HepG2 (cell line): ENCODE results near the gene SGK1. TPM values are rescaled to one million over a fixed set of nuclear protein-coding genes. Genes with fewer than 3 reads are reported as not detected.

ENCODE experiments used
- ATAC-seq: fragments of 200-7000 bp; cut with Tn5 transposase; 3 replicates; pipeline ENCODE4 v1.9.1; 2020; ENCODE audit warnings: mild to moderate bottlenecking, moderate library complexity
- BruUV-seq: library from RNA; stranded (reverse); fragments of 400-500 nt; replicated peaks from 2 replicates; lab custom pipeline; 2021; lab: Mats Ljungman, UMichigan
- CTCF ChIA-PET: fragments of 300-600 bp; formaldehyde crosslinking; extraction: SDS; loops from one replicate; lab custom pipeline; 2021; ENCODE audit warnings: low total read pairs, inconsistent platforms, low intra/inter-chr PET ratio; lab: Yijun Ruan, JAX
- POLR2A ChIA-PET: fragments of 350-600 bp; sonication (Branson Sonifier 250); formaldehyde crosslinking; loops from one replicate; lab custom pipeline; 2020; ENCODE audit warnings: antibody characterized with exemption, inconsistent platforms; lab: Yijun Ruan, JAX
- DNase-seq: peaks from one replicate; pipeline ENCODE4 v3.0.0-alpha.2; 2015; ENCODE audit warnings: low spot score
- FAIRE-seq: peaks from 3 replicates; lab custom pipeline; 2011; peaks lifted over from hg19 to GRCh38; lab: Jason Lieb, UNC
- H2AFZ ChIP-seq: one replicate; pipeline ENCODE4 v1.6.1; 2011; ENCODE audit warnings: low read length, inconsistent platforms
- H3K27ac ChIP-seq: fragments of 300-600 bp; 3 replicates; pipeline ENCODE4 v1.8.0; 2011; ENCODE audit warnings: mixed run types, mild to moderate bottlenecking, mixed read lengths, low read length, inconsistent platforms; ENCODE audit not compliant: insufficient read depth; ENCODE audit errors: extremely low read length
- H3K27me3 ChIP-seq, 2 experiments: fragments of 200-600 bp in 1 of 2; 2 replicates in 1 of 2; 3 replicates in 1 of 2; pipeline versions ENCODE4 v1.6.0 to v1.8.0; 2011; ENCODE audit warnings: low read length in 2 of 2, mild to moderate bottlenecking in 2 of 2, moderate library complexity in 2 of 2, inconsistent platforms in 1 of 2; ENCODE audit not compliant: insufficient read depth in 2 of 2, control insufficient read depth in 1 of 2
- H3K36me3 ChIP-seq, 2 experiments: fragments of 200-600 bp in 1 of 2; replicated peaks in 1 of 2; 2 replicates in 1 of 2; 3 replicates in 1 of 2; pipeline versions ENCODE4 v1.5.1 to v1.8.0; 2011; ENCODE audit warnings: low read length in 2 of 2, inconsistent platforms in 1 of 2; ENCODE audit not compliant: insufficient read depth in 2 of 2, control insufficient read depth in 1 of 2
- H3K4me1 ChIP-seq: 2 replicates; pipeline ENCODE4 v1.5.1; 2012; ENCODE audit warnings: low read length, inconsistent platforms; ENCODE audit not compliant: insufficient read depth
- H3K4me2 ChIP-seq: 2 replicates; pipeline ENCODE4 v1.6.0; 2011; ENCODE audit warnings: low read depth, low read length, inconsistent platforms
- H3K4me3 ChIP-seq, 3 experiments: fragments of 200-600 bp in 1 of 3; sonication (generic), shearing (Covaris generic) in 1 of 3; replicated peaks in 1 of 3; 2 replicates each; pipeline ENCODE4 v1.5.1; 2011 to 2016; ENCODE audit warnings: low read length in 3 of 3, inconsistent platforms in 2 of 3, low read depth in 2 of 3, mild to moderate bottlenecking in 2 of 3, control low read depth in 1 of 3, mixed read lengths in 1 of 3; ENCODE audit not compliant: insufficient read depth in 1 of 3
- H3K79me2 ChIP-seq: one replicate; pipeline ENCODE4 v1.6.1; 2011; ENCODE audit warnings: low read length, inconsistent platforms; ENCODE audit not compliant: insufficient read depth
- H3K9ac ChIP-seq: 2 replicates; pipeline ENCODE4 v1.6.0; 2011; ENCODE audit warnings: mild to moderate bottlenecking, low read depth, low read length, inconsistent platforms; ENCODE audit not compliant: insufficient read depth
- H3K9me3 ChIP-seq: 2 replicates; pipeline ENCODE4 v1.5.1; 2012; ENCODE audit warnings: mild to moderate bottlenecking, low read length
- H4K20me1 ChIP-seq: 2 replicates; pipeline ENCODE4 v1.6.0; 2011; ENCODE audit warnings: inconsistent platforms, mild to moderate bottlenecking, low read length, moderate library complexity; ENCODE audit not compliant: insufficient read depth
- CHD2 ChIP-seq: IDR thresholded peaks from 2 replicates; pipeline ENCODE4 v1.6.1; 2011; ENCODE audit warnings: low read depth, low read length, improper control_type of control experiment
- FOXJ3 ChIP-seq: sonication (generic); formaldehyde crosslinking; IDR thresholded peaks from 2 replicates; pipeline ENCODE4 v1.4.0; 2020; ENCODE audit warnings: missing genetic modification reagents, mild to moderate bottlenecking, borderline replicate concordance
- MEIS1 ChIP-seq: sonication (generic); formaldehyde crosslinking; IDR thresholded peaks from 2 replicates; pipeline ENCODE4 v1.9.0; 2021; ENCODE audit warnings: mild to moderate bottlenecking, missing genetic modification reagents, moderate library complexity, borderline replicate concordance
- NONO ChIP-seq, 2 experiments: fragments of 450-650 bp in 1 of 2; sonication (generic) in 1 of 2; formaldehyde crosslinking in 1 of 2; IDR thresholded peaks in 1 of 2; conservative IDR thresholded peaks in 1 of 2; 2 replicates each; pipeline versions ENCODE4 v1.6.1 to v1.8.0; 2017 to 2022; ENCODE audit warnings: mild to moderate bottlenecking in 1 of 2, missing genetic modification reagents in 1 of 2, moderate library complexity in 1 of 2
- PCBP1 ChIP-seq: fragments of 200-400 bp; formaldehyde crosslinking; IDR thresholded peaks from 2 replicates; pipeline ENCODE4 v1.6.1; 2017; ENCODE audit warnings: mild to moderate bottlenecking, low read depth, low read length, borderline replicate concordance
- RERE ChIP-seq: IDR thresholded peaks from 2 replicates; pipeline ENCODE4 v1.6.1; 2016; ENCODE audit warnings: low read depth, missing genetic modification reagents, missing compliant biosample characterization
- SNAPC5 ChIP-seq: sonication (generic); formaldehyde crosslinking; IDR thresholded peaks from 2 replicates; pipeline ENCODE4 v1.8.1; 2023; ENCODE audit warnings: mild to moderate bottlenecking, missing genetic modification reagents, borderline replicate concordance
- ZNF619 ChIP-seq: sonication (generic); formaldehyde crosslinking; IDR thresholded peaks from 2 replicates; pipeline ENCODE4 v1.4.0; 2020; ENCODE audit warnings: mild to moderate bottlenecking, missing genetic modification reagents
- ZNF891 ChIP-seq: sonication (generic); formaldehyde crosslinking; IDR thresholded peaks from 2 replicates; pipeline ENCODE4 v1.5.0; 2020; ENCODE audit warnings: mild to moderate bottlenecking, missing genetic modification reagents
- WGBS: methylation state at CpG from one replicate; pipeline ENCODE4 v1.1.6; 2017; ENCODE audit warnings: low lambda C conversion rate; 5-methylcytosine and 5-hydroxymethylcytosine counted together
- in situ Hi-C: cut with HindIII; loops from 2 replicates; pipeline ENCODE4 v1.10.0; 2017; ENCODE audit warnings: low pct_unique_long_range_greater_than_20kb; ENCODE audit not compliant: extremely low pct_ligation_motif_present
- intact Hi-C: fragments of 100-400 bp; cut with micrococcal nuclease; formaldehyde crosslinking; loops from one replicate; pipeline ENCODE4 v1.10.0; 2022; ENCODE audit not compliant: unreplicated experiment
- polyA plus RNA-seq, 8 experiments: library from polyadenylated mRNA; depleted of rRNA in 3 of 8; stranded (reverse) in 7 of 8; unstranded in 1 of 8; fragments of >200 nt; fragmentation: Illumina TruSeq in 4 of 8; extraction: Trizol in 4 of 8; gene quantifications; 2 replicates each; pipeline versions ENCODE4 v1.2.1 to v1.2.3, GENCODE V29; 2011 to 2016; ENCODE audit warnings: low read depth in 4 of 8, missing spikeins in 1 of 8, mixed read lengths in 1 of 8; ENCODE audit not compliant: insufficient read depth in 1 of 8
- total RNA-seq, 5 experiments: library from RNA; depleted of rRNA; stranded (reverse); fragments of >200 nt; fragmentation: Illumina TruSeq; extraction: Trizol; gene quantifications; 2 replicates each; pipeline ENCODE4 v1.2.3, GENCODE V29; 2016; ENCODE audit warnings: low read depth in 1 of 5
- TF ChIP-seq, protein P1 (sequence below): IDR thresholded peaks from 2 replicates; pipeline ENCODE4 v1.6.1; 2016; ENCODE audit warnings: mild to moderate bottlenecking

The SGK1 gene
- total and polyA plus RNA-seq, 2 of the 13 experiments (the other 11 are each of a cell fraction or from before 2014, with no cell fraction given): 56.1 to 56.2 TPM

- TF ChIP-seq MEIS1: no peak
- Histone ChIP-seq H3K9me3 (no peaks in the 10 kb centered on the region), H3K4me3 (no peak overlapping the region), H3K4me2 (no peak overlapping the region), H4K20me1 (no peaks in the 10 kb centered on the region), H3K9ac (no peak overlapping the region), H3K79me2 (no peaks in the 10 kb centered on the region), H3K4me1 (no peaks in the 10 kb centered on the region), H3K27ac (no peak overlapping the region), H3K27me3 (peaks cover 0 to 7% of the 10 kb centered on the region in 2 experiments; a peak in 1 of 5 replicates), H2AFZ (no peak overlapping the region), H3K36me3 (no peaks in the 10 kb centered on the region)
- intact Hi-C loops (no loop called here), in situ Hi-C loops (no loop called here)
- FAIRE-seq: no peak
- ChIA-PET POLR2A (no interaction called here), CTCF (no interaction called here)
- no peak for DNase-seq
- no peak for ATAC-seq
- BruUV-seq: no TSS peak
- 22% methylated on average over 6 of the region's 6 CpGs for WGBS
Measured at GRCh38 chr6:134340179-134340975, 22.5 kb upstream of the SGK1 start.

- no peak for FAIRE-seq
Measured at GRCh38 chr6:134339216-134339615, 21.3 kb upstream of the SGK1 start.

More at GRCh38 chr6:134339216-134339615, 21.3 kb upstream of the SGK1 start:
- H2AFZ ChIP-seq: no peak overlapping the region
- no peak overlapping the region for H3K9ac ChIP-seq
- no peaks in the 10 kb centered on the region for H3K9me3 ChIP-seq
- H3K4me3 ChIP-seq: no peak overlapping the region
- H3K4me1 ChIP-seq: no peaks in the 10 kb centered on the region
- DNase-seq (no peak), ATAC-seq (no peak)
- no peak overlapping the region for H3K4me2 ChIP-seq
- no peaks in the 10 kb centered on the region for H3K36me3 ChIP-seq
- no peaks in the 10 kb centered on the region for H3K79me2 ChIP-seq
- TF ChIP-seq ZNF891 (CRISPR knock-in tag): no peak
- TF ChIP-seq ZNF619 (CRISPR knock-in tag): no peak
- TF ChIP-seq RERE: no peak
- TF ChIP-seq PCBP1: no peak
- TF ChIP-seq FOXJ3: no peak
- TF ChIP-seq SNAPC5 (CRISPR knock-in tag): no peak
- TF ChIP-seq NONO (IDR thresholded peaks at IDR 0.05): no peak
- TF ChIP-seq NONO (CRISPR knock-in tag; conservative IDR thresholded peaks at IDR 0.05): no peak
- TF ChIP-seq, protein P1, sequence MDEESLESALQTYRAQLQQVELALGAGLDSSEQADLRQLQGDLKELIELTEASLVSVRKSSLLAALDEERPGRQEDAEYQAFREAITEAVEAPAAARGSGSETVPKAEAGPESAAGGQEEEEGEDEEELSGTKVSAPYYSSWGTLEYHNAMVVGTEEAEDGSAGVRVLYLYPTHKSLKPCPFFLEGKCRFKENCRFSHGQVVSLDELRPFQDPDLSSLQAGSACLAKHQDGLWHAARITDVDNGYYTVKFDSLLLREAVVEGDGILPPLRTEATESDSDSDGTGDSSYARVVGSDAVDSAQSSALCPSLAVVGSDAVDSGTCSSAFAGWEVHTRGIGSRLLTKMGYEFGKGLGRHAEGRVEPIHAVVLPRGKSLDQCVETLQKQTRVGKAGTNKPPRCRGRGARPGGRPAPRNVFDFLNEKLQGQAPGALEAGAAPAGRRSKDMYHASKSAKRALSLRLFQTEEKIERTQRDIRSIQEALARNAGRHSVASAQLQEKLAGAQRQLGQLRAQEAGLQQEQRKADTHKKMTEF (CRISPR knock-in tag): no peak
- no peak for TF ChIP-seq CHD2
- peaks cover 0 to 7% of the 10 kb centered on the region in 2 experiments; a peak in 1 of 5 replicates for H3K27me3 ChIP-seq
- H4K20me1 ChIP-seq: no peaks in the 10 kb centered on the region
- BruUV-seq: no TSS peak
- intact Hi-C loops: no loop called here
- no peak overlapping the region for H3K27ac ChIP-seq
- in situ Hi-C loops: no loop called here
- ChIA-PET CTCF (no interaction called here), POLR2A (no interaction called here)
